ENCODE data around the gene DNAH2.
"Not testable (repeated sequence)": the region's sequence is repeated elsewhere in the genome, so short reads cannot be mapped to it uniquely, and the experiment has no call there.

DNAH2 gene

DNA sequence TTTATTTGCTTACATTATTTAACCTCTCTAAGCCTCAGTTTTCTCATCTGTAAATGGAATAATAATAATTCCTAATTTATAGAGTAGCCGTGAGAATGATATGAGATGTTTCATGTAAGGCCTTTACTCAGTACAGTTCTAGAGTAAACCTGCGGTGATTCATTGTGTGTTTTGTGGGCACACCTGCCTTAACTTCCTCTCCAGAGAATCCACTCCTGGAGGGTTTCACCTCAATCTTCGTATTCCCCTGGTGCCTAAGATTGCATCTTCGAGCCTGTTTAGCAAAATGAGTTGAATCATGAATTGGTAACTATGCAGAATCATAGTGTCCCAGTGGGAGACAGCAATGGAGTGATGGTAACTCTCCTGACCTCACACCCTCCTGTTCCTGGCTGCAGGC, 52.3 kb downstream of the DNAH2 start:
- FAIRE-seq (no peak), DNase-seq (ENCODE audit: insufficient read length, low spot score) (no peak)

DNA sequence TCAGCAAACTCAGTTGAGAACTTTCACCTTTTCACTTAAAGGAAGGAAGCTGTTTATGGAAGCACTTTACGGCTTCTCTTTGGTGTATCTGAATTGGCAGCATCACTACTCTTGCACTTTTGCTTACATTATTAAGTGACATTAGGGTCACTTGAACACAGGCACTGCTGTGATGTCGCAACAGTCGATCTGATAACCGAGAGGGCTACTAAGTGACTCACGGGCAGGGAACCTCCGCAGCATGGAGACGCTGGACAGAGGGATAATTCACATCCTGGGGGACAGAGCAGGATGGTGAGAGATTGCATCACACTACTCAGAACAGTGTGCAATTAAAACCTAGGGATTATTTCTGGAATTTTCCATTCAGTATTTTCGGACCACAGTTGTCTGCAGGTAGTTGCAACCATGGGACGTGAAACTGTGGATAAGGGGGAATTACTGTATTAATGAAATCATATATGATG, 56.5 kb downstream of the DNAH2 start:
- DNase-seq (ENCODE audit: insufficient read length, low spot score) = no peak
- FAIRE-seq = no peak

DNA sequence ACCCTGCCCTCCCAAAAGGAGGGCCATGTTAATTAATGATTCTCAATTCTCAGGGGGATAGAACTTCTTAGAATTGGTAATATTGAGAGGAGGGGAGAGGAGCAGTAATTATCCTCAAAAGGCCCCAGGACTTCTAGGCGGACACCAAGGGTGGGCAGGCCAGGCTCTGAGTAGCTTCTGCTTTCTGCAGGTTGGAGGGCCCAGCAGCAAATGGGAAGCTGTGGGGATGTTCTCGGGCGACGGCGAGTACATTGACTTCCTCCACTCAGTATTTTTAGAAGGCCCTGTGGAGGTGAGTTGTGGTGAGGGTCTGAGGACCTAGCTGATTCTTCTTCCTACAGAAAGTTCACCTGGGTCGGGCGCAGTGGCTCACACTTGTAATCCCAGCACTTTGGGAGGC, 57.5 kb downstream of the DNAH2 start:
- no peak for DNase-seq (ENCODE audit: insufficient read length, low spot score)
- no peak for FAIRE-seq

DNA sequence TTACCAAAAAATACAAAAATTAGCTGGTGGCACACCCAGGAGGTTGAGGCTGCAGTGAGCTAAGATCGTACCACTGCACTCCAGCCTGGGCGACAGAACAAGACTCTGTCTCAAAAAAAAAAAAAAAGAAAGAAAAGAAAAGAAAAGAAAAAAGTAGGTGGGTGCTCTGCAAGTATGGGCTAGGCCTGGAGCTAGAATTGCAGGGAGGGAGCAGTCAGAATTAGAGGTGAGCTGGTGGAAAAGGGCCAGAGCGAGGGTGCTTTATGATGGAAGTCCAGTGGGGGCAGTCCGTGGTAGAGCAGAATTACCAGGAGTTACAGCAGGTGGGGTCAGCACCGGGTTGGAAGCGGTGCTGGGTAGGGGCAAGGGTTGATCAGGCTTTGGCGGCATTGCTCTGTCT, 59.5 kb downstream of the DNAH2 start:
- FAIRE-seq (no peak), DNase-seq (ENCODE audit: insufficient read length, low spot score) (no peak)

DNA sequence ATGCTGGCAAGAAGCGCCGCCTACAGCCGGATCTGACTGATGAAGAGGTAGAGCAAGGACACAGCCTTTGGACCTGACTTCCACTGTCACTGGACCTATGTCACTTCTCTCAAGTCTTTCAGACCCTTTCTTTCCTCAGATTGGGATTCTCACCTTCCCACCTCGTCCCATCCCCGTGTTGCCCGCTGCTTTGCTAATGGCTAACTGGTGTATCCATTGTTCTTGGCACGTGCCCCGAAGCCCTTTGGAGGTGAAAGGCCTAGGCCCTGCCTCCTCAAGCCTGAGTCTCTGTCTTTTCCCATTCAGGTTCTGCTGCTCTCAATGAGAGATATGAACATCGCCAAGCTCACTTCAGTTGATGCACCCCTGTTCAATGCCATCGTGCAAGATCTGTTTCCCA, 63.2 kb downstream of the DNAH2 start:
- DNase-seq (ENCODE audit: insufficient read length, low spot score) = no peak
- no peak for FAIRE-seq

DNA sequence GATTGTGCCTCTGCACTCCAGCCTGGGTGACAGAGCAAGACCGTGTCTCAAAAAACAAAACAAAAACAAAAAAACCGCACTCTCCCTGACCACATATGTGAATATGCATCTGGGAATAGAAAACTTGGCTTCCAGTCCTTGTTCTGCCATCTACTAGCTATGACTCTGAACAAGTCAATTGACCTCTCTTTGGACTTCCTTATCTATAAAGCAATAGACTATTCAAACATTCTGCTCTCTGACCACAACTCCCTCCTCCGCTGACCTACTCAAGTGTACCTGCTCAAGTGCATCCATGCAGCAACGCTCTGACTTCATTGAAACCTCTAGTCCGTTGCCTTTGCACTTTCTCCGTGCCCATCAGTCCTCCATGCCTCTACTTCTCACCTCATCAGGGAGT, 63.9 kb downstream of the DNAH2 start:
- FAIRE-seq (peak; percentile 64), DNase-seq (ENCODE audit: insufficient read length, low spot score) (peak; percentile 40)

DNA sequence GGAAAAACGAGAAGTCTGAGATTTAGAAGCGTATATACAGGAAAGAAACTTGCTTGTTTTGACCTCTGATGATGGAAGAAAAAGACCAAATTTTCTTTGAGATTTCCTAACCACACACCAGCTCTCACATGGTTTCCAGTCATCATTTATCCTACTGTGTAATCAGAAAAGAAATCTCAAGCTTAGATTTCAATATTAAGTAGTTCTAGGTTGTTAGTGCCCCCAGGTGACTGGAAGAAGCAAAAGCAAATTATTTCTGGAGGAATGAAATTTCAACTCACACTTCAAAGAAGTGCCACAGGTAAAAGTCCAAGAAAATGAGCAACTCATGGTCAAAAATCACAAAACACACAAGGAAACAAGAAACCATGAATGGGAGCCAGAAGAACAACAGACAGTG, 64.7 kb downstream of the DNAH2 start:
- DNase-seq (ENCODE audit: insufficient read length, low spot score) = no peak
- no peak for FAIRE-seq

DNA sequence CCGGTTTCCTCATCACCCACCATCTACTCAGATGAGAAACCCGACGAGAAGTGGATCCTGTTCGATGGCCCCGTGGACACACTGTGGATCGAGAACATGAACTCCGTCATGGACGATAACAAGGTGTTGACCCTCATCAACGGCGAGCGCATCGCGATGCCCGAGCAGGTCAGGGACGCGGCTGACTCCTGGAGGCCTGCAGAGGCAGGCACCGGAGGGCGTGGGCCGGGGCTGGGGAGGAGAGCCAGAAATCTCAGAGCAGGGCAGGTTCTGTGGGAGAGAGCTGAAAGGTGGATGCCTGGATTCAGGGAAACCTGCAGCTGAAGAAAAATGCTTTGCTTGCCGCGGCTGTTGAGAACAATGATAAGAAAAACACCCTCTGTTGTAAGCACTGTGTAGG, 69.3 kb downstream of the DNAH2 start:
- no peak for FAIRE-seq
- no peak for DNase-seq (ENCODE audit: insufficient read length, low spot score)

DNA sequence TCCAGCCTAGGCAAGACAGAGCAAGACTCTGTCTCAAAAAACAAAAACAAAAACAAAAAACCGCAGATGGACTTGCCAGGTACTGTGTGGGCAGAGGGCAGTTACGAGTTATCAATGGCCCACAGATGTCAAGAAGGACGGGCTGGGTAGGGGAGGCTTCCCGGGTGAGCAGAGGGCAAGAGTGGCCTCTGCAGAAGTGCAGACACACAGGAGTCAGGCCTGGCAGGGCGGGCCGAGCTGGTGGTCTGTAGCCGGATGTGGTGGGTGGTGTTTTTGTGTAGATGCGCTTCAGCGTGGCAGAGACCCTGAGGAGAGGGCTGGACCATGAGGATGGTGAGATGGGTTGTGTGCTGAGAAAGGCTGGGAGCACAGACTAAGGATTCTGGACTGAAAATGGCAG, 71.6 kb downstream of the DNAH2 start:
- DNase-seq (ENCODE audit: insufficient read length, low spot score) = no peak
- no peak for FAIRE-seq

DNA sequence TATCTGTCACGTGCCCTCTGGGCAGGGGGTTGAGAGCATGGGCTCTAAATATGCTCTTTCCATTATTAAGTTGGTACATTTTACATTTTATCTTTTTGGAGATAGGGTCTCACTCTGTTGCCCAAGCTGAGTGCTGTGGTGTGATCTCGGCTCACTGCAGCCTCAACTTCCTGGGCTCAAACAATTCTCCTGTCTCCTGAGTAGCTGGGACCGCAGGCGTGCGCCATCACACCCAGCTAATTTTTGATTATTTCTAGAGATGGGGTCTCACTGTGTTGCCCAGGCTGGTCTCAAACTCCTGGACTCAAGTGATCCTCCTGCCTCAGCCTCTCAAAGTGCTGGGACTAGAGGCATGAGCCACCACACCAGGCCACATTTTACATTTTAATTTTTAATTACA, 72.6 kb downstream of the DNAH2 start:
- DNase-seq (ENCODE audit: insufficient read length, low spot score) = no peak
- no peak for FAIRE-seq

DNA sequence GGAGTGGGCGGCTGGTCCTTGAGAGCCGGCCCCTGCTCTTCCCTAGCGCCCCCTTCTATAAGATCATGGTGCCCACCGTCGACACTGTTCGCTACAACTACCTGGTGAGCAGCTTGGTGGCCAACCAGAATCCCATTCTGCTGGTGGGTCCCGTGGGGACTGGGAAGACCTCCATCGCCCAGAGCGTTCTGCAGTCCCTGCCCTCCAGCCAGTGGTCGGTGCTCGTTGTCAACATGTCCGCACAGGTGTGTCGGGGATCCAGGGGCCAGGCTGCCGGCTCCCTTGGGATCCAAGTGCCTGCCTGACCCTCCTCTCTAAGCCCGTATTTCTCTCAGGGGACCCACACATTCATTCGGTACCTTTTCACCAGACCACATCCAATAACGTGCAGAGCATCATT, 75.1 kb downstream of the DNAH2 start:
- no peak for DNase-seq (ENCODE audit: insufficient read length, low spot score)
- FAIRE-seq = no peak

DNA sequence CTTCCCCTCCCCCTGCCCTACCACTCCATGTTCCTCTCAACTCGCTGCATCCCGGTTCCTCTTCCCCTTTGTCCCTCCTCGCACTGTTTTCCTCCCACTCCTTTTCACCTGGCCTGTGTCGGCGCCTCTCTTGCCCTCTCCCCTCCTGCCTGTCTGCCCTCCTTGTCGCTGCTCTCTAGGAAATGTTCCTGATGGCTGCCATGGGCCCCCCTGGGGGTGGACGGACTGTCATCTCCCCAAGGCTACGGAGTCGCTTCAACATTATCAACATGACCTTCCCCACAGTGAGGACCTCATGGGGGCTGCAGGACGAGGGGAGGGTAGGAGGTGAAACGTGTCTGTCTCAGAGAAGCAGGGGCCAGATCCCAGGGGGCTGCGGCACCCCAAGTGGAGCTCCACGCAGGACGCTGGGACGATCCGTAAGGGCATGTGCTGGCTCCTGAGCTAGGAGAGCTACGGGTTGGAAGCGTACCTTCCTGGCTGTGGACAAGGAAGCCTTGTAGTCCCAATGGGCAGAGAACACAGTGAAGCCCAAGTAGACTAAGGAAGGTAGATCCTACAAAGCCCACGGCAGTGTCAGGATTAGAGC, 76.6 kb downstream of the DNAH2 start:
- FAIRE-seq = no peak
- no peak for DNase-seq (ENCODE audit: insufficient read length, low spot score)

DNA sequence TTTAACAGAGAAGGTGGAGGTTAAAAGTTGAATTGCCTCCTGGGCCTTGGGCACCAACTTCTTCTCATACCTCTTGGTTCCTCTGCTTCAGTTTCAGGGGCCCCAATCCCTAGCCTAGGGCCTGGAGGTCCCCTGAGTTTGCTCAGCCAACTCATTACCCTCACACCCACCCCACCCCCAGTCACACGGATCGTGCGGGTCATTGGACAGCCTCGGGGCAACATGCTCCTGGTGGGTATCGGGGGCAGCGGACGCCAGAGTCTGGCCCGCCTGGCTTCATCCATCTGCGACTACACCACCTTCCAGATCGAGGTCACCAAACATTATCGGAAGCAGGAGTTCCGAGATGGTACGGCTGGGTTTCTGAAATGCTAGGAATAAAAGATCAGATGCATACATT, 80.4 kb downstream of the DNAH2 start:
- no peak for FAIRE-seq

DNA sequence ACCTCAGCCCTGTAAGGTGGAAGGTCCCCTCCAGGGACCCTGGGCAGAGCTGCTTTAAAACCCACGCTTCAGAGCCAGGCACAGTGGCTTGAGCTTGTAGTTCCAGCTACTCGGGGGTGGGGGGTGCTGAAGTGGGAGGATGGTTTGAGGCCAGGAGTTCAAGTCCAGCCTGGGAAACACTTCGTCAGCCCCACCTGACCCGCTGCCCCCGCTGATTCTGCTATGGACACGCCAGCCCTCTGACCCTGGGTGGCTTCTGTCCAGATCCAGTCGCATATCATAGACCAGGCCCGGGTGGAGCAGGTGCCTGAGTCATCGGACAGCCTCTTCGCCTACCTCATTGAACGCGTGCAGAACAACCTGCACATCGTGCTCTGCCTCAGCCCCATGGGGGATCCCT, 81.3 kb downstream of the DNAH2 start:
- FAIRE-seq (no peak), DNase-seq (ENCODE audit: insufficient read length, low spot score) (no peak)

More for the DNA sequence above, 80.4 kb downstream of the DNAH2 start:
- no peak for DNase-seq (ENCODE audit: insufficient read length, low spot score)

DNA sequence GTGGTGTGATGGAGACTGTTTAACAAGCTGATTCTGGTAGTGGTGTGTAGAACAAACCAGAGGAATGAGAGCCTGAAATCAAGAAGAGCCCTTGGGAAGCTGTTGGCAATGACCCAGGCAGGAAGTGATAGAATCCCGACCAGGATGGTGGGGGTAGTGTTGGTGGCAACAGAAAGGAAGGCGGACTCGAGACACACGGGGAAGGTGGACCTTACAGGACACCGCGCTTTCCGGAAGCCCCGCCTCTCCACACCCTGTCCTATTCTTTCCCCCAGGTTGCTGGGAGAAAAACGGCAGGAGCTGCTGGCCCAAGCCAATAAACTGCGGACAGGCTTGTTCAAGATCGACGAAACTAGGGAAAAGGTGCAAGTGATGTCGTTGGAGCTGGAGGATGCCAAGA, 86.4 kb downstream of the DNAH2 start:
- no peak for DNase-seq (ENCODE audit: insufficient read length, low spot score)
- FAIRE-seq = no peak

DNA sequence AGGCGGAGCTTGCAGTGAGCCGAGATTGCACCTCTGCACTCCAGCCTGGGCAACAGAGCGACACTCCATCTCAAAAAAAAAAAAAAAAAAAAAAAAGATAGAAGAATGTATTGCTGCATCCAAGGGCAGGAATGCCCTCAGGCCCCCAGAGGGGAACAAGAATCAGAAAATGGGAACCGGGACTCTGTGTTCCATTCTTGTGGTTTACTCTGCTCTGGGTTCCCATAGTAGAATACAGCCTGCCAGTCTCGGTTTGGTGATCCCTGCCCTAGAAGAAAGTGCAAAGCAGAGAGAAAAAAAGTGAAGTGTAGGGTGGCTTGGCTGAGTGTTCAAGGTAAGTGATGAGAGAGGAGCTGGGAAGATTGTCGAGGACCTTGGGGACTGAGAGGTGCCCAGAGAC, 89.0 kb downstream of the DNAH2 start:
- DNase-seq (ENCODE audit: insufficient read length, low spot score) (no peak), FAIRE-seq (no peak)

DNA sequence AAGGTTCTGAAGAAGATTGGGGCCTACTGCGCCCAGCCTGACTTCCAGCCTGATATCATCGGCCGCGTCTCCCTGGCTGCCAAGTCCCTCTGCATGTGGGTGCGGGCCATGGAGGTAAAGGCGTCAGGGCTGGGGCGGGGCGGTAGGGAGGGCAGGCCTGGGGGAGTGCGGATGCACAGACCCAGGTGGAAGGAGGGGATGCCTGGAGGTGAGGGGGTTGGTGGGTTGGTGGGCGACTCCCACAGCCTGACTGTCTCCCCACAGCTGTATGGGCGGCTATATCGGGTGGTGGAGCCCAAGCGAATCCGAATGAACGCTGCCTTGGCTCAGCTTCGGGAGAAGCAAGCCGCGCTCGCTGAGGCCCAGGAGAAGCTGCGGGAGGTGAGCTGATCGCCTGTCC, 89.7 kb downstream of the DNAH2 start:
- FAIRE-seq = no peak
- no peak for DNase-seq (ENCODE audit: insufficient read length, low spot score)

DNA sequence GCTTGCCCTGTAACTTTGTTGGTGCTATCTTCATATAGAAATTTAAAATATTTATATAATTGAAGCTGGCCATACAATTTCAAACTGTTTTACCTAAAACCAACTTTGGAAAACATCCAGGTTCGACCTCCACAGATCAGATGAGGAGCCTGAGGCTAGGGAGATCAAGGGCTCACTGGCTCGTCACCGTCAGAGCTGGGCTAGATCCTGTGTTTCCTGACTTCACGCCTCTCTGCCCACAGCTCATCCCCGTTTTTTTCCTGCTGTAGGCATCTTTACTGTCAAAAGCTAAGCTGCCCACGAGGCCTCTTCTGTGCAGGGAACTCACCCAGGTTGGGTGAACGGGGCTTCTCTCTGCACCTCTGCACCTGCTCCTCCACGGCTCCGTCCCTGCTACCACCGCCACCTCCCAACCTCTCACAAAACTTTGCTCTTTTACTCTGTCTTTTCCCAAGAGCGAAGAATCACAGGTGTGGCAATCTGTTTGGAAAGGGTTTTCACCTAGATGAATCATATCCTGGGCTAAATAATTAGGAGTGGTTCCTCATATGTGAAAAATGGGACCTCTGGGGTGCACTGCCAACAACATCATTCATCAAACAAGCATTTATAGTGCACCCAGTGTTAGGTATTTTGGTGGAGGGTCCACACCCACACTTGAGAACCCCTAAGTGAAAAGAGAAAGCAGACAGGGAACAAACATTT, 91.7 kb downstream of the DNAH2 start:
- FAIRE-seq (no peak), DNase-seq (ENCODE audit: insufficient read length, low spot score) (no peak)

DNA sequence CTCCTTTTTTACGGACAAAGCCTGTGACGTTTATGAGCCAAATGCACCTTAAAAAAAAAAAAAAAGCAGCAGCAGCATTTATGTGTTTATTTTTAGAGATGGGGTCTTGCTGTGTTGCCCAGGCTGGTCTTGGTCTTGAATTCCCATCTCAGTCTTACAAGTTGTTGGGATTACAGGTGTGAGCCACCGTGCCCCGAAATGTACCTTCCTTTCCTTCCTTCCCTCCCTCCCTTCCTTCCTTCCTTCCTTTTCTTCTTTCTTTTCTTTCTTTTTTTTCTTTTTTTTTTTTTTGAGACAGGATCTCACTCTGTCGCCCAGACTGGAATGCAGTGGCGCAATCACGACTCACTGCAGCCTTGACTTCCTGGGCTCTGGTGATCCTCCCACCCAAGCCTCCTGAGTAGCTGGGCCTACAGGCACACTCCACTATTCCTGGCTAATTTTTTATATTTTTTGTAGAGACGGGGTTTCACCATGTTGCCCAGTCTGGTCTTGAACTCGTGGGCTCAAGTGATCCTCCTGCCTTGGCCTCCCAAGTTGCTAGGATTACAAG, 92.3 kb downstream of the DNAH2 start:
- not testable (repeated sequence) for FAIRE-seq; DNase-seq (ENCODE audit: insufficient read length, low spot score)

DNA sequence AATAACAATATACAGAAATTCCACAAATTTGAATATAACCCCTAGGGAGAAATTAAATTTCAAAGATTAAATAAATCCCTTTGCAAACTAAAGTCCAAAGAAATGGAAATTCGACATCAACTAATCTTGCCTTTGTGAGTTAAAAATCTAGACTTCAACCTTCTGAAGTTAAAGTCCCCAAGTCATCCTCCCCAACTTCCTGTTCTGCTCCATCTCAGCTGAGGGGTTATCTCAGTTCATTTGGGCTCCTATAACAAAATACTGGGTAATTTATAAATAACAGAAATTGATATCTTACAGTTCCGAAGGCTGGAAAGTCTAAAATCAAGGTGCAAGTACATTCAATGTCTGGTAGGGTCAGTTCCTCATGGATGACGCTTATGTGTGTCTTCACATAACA, 93.7 kb downstream of the DNAH2 start:
- DNase-seq (ENCODE audit: insufficient read length, low spot score) = no peak
- no peak for FAIRE-seq

DNA sequence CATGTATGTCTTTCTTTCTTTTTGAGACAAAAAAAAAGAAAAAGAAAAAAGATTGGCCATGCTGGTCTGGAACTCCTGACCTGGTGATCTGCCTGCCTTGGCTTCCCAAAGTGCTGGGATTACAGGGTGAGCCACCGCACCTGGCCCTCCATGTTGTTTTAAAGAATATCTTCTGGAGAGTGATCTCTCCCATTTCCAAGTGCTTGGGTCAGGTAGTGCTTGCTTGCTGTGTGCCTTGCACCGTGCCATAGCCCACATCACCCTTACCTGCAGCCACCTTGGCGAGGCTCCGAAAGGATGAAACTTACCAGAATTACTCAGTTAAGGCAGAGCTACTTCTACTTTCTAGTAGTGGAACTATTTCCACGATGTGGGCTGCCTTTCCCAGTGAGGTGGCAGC, 97.4 kb downstream of the DNAH2 start:
- FAIRE-seq (no peak), DNase-seq (ENCODE audit: insufficient read length, low spot score) (no peak)

DNA sequence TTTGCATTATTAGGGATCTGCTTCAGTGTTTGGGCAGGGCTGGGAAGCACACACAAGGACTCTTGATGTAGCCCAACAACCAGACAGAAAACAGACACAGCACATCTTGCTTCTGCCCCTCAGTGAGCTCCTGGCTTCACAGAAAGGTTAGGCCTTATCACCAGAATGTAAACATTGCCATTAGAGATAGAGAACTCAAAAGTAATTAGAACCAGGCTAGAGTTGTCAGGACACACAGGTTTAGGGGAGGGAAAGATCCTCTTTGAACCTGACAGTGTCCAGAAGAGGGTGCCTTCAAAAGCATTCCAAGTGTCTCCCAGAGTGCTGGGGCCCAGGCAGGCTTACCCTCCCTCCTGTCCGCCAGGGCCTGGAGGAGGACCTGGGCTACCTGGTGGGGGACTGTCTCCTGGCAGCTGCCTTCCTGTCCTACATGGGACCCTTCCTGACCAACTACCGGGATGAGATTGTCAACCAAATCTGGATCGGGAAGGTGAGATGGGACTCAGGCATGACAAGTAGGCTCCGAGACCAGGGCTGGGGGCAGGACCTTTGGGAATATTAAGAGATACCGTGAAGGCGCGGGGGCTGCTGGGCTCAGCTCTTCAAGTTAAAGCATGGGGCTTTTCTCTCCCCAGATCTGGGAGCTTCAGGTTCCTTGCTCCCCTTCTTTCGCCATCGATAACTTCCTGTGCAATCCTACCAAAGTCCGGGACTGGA, 99.5 kb downstream of the DNAH2 start:
- no peak for DNase-seq (ENCODE audit: insufficient read length, low spot score)

More for the DNA sequence above, 99.5 kb downstream of the DNAH2 start:
- FAIRE-seq = no peak

Data from GM19239 (cell line).